Uterus (tissue), 4 donors: Measurements from ENCODE around the gene REG4. TPM values are rescaled to one million over a fixed set of nuclear protein-coding genes. Genes with fewer than 3 reads are reported as not detected.
"Not testable (repeated sequence)": the region's sequence is repeated elsewhere in the genome, so short reads cannot be mapped to it uniquely, and the experiment has no call there.

Experiments
- DNase-seq, 2 donors: peaks; one replicate each; pipeline ENCODE4 v3.0.0-alpha.2; 2019 to 2020
- H3K27ac ChIP-seq, 2 donors: fragments of 200-600 bp; sonication (generic); 1 replicate in 1 of 2; 2 replicates in 1 of 2; pipeline ENCODE4 v1.5.1; 2016 to 2018
- H3K27me3 ChIP-seq, 2 donors: fragments of 200-600 bp; sonication (generic); one replicate each; pipeline ENCODE4 v1.5.1; 2018 to 2019; ENCODE audit warnings: control low read depth in 1 of 2
- H3K36me3 ChIP-seq, 2 donors: fragments of 200-600 bp; sonication (generic); one replicate each; pipeline ENCODE4 v1.5.1; 2019; ENCODE audit warnings: control low read depth in 1 of 2
- H3K4me1 ChIP-seq, 2 donors: fragments of 200-600 bp; sonication (generic); one replicate each; pipeline ENCODE4 v1.5.1; 2018 to 2019; ENCODE audit warnings: control low read depth in 1 of 2
- H3K4me3 ChIP-seq, 2 donors: fragments of 200-600 bp; sonication (generic); 1 replicate in 1 of 2; 2 replicates in 1 of 2; pipeline ENCODE4 v1.5.1; 2018 to 2019; ENCODE audit warnings: mild to moderate bottlenecking in 1 of 2
- H3K9me3 ChIP-seq, 2 donors: fragments of 200-600 bp; sonication (generic); one replicate each; pipeline ENCODE4 v1.5.1; 2019; ENCODE audit warnings: control low read depth in 1 of 2
- POLR2A ChIP-seq, 2 donors: fragments of 450-650 bp; IDR thresholded peaks; one replicate each; pipeline ENCODE4 v1.6.1; 2016; ENCODE audit warnings: antibody characterized with exemption in 2 of 2, mild to moderate bottlenecking in 1 of 2, moderate library complexity in 1 of 2
- intact Hi-C: fragments of 100-400 bp; cut with DNase I; formaldehyde crosslinking; loops from one replicate; pipeline ENCODE4 v1.15.1; 2023; ENCODE audit warnings: low total_unique reads
- total RNA-seq, 4 donors: library from RNA; depleted of rRNA in 3 of 4; stranded (reverse); fragments of >200 nt in 3 of 4; gene quantifications; one replicate each; pipeline versions ENCODE4 v1.1.0 to v1.2.4, GENCODE V29; 2014 to 2023
- TF ChIP-seq, protein P1 (sequence below), 4 experiments: fragments of 200-600 bp in 2 of 4; fragments of 450-650 bp in 2 of 4; sonication (generic) in 2 of 4; IDR thresholded peaks; one replicate each; pipeline ENCODE4 v1.5.1; 2016 to 2019; ENCODE audit warnings: antibody characterized with exemption in 4 of 4, mild to moderate bottlenecking in 2 of 4, moderate library complexity in 1 of 4
- donor health status: DM: yes; HTN: yes; CAD: no.

The REG4 gene
- not detected for total RNA-seq

DNA sequence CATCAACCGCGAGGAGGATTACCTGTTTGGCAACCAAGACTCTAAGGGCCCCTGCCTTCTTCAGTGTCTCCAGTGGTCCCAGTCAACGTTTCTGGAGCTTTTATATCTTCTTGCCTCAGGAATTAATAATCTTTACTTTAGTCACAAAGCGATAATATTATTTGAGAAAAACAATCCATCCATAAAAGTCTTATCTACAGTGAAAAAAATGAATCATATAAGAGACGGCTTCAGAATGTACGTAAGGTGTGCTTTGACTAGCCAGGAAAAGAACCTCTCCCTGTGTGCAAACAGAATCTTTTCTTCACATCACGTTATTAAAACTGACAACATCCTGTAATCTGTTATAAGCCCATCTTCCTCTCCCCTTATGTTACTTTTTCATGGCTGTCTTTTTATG, at the start of gene REG4:
REG4 (minus strand) TSS at position 74 of the 400 bp plus-strand sequence. CDS start 2,691 bp downstream, outside the sequence.
- no peak for TF ChIP-seq POLR2A (IDR thresholded peaks at IDR 0.05)
- TF ChIP-seq, protein P1, sequence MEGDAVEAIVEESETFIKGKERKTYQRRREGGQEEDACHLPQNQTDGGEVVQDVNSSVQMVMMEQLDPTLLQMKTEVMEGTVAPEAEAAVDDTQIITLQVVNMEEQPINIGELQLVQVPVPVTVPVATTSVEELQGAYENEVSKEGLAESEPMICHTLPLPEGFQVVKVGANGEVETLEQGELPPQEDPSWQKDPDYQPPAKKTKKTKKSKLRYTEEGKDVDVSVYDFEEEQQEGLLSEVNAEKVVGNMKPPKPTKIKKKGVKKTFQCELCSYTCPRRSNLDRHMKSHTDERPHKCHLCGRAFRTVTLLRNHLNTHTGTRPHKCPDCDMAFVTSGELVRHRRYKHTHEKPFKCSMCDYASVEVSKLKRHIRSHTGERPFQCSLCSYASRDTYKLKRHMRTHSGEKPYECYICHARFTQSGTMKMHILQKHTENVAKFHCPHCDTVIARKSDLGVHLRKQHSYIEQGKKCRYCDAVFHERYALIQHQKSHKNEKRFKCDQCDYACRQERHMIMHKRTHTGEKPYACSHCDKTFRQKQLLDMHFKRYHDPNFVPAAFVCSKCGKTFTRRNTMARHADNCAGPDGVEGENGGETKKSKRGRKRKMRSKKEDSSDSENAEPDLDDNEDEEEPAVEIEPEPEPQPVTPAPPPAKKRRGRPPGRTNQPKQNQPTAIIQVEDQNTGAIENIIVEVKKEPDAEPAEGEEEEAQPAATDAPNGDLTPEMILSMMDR (IDR thresholded peaks at IDR 0.05), result no peak
- Histone ChIP-seq H3K4me1 (no peaks in the 10 kb centered on the region), H3K27ac (no peak within 1 kb of the TSS), H3K9me3 (no peaks in the 10 kb centered on the region), H3K4me3 (no peak within 1 kb of the TSS), H3K27me3 (no peaks in the 10 kb centered on the region), H3K36me3 (no peaks in the 10 kb centered on the region)
- DNase-seq, result no peak
- intact Hi-C loops, result no loop called here

DNA sequence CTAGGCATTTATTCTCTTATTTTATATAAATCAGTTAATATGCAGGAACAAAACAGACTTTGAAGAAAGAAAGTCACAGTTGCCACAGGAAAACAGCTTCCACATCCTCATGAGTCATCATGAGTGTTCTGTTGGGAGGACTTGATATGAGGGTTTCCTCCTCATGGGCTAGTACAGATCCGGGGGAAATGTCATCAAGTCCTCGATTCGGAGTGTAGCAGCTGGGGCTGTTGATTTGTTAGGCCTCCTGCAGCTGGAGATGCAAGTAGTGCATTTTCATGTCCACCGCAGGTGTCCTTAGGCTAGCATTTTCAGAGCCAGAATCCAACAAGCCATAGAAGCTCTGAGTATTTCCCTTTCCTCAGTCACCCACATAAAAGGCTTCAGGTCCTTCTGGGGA, 48.4 kb upstream of the REG4 start:
- no peak for DNase-seq
- Histone ChIP-seq H3K4me1 (no peaks in the 10 kb centered on the region), H3K27ac (no peak overlapping the region), H3K27me3 (no peaks in the 10 kb centered on the region), H3K36me3 (no peaks in the 10 kb centered on the region), H3K9me3 (no peaks in the 10 kb centered on the region), H3K4me3 (no peak overlapping the region)
- TF ChIP-seq, protein P1 (IDR thresholded peaks at IDR 0.05), result no peak
- no peak for TF ChIP-seq POLR2A (IDR thresholded peaks at IDR 0.05)
- intact Hi-C loops, result no loop called here

DNA sequence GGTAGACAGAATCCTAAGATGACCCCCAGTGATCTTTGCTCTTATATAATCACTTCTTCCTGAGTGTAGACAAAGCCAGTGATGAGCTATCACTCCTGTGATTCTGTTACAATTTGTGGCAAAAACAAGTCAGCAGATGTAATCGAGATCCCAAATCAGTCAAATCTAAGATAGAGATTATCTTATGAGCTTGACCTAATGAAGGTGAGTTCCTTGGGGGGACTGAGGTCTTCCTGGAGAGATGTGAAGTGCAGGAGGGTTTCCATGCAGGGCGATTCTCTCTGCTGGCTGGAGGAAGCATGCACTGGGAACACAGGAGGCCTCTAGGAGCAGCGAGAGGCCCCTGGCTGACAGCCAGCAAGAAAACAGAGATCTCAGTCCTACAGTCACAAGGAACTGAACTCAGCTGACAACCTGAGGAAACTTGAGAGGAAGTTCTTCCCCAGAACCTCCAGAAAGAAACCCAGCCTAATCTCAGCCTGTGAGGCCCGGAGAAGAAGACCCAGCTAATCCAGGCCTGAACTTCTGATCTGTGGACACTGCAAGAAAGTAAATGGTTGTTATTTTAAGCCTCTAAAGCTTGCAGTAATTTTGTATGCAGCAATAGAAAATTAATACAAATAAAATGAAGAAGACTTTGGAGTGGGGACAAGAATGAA, 47.4 kb upstream of the REG4 start:
- H3K9me3 ChIP-seq, H3K27ac ChIP-seq: not testable (repeated sequence)

DNA sequence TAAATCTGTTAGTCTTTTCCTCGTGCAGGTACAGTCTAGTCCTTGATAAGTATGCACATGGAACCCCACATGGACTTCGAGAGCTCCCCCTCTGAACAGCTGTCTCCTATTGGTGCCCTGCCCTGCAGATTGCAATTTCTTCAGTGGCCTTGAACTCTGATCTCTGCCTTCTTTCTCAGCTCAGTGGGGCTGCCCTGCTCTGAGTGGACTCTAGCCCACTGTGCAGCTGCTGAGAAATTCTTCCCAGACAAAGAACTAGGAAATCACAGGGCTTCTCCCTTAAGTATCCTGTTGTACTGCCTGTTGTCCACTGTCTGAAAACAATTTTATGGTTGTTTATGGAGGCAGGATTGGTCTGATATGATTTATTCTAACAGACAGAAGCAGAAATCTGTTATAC, 46.9 kb upstream of the REG4 start:
- DNase-seq, result no peak
- intact Hi-C loops, result no loop called here
- H3K4me1 ChIP-seq, result no peaks in the 10 kb centered on the region
- H3K9me3 ChIP-seq, result no peaks in the 10 kb centered on the region
- no peaks in the 10 kb centered on the region for H3K36me3 ChIP-seq
- TF ChIP-seq POLR2A (IDR thresholded peaks at IDR 0.05), result no peak
- TF ChIP-seq, protein P1 (IDR thresholded peaks at IDR 0.05), result no peak
- H3K27ac ChIP-seq, result no peak overlapping the region
- H3K4me3 ChIP-seq, result no peak overlapping the region
- no peaks in the 10 kb centered on the region for H3K27me3 ChIP-seq

More for the DNA sequence above, 47.4 kb upstream of the REG4 start:
- H3K4me3 ChIP-seq, H3K27me3 ChIP-seq, intact Hi-C loops, H3K36me3 ChIP-seq, H3K4me1 ChIP-seq, DNase-seq: not testable (repeated sequence)

DNA sequence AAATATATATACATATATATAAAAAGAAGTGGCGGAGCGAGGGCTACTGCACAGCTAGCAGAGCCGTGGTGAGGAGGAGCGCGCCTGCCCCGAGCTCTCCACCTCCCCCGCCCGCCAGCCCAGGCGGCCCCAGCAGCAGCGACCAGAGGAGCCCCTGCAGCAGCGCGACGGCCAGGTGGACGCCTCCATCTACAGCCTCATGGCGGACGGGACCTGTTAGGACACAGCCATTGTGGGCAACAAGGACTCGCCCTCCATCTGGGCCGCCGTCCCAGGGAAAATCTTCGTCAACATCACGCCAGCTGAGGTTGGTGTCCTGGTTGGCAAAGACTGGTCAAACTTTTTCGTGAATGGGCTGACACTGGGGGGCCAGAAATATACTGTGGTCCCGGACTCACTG, 41.9 kb upstream of the REG4 start:
- H3K9me3 ChIP-seq, result no peaks in the 10 kb centered on the region
- TF ChIP-seq, protein P1 (IDR thresholded peaks at IDR 0.05), result no peak
- no peak for TF ChIP-seq POLR2A (IDR thresholded peaks at IDR 0.05)
- DNase-seq, result no peak
- no peak overlapping the region for H3K27ac ChIP-seq
- no peaks in the 10 kb centered on the region for H3K27me3 ChIP-seq
- intact Hi-C loops, result no loop called here
- H3K4me1 ChIP-seq, result no peaks in the 10 kb centered on the region
- H3K36me3 ChIP-seq, result no peaks in the 10 kb centered on the region
- no peak overlapping the region for H3K4me3 ChIP-seq

DNA sequence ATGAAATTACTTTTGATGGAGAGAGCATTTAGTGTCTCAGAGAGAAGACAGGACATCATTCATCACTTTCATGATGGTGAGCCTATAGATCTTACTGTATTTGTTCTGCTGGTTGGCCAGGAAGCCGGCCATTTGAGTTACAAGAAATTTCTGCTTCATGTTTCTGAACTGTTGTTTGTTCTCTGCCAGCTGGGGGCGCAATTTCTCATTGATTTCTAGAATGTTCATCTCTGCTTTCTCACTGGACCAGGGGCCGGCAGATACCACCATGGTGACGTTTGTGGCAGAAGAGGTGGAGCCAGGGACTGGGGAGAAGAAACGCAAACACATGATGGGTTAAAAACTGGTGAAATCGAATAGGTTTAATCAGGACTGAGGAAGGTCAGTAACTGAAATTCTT, 32.9 kb upstream of the REG4 start:
- intact Hi-C loops, H3K36me3 ChIP-seq, H3K27me3 ChIP-seq, H3K9me3 ChIP-seq, H3K4me3 ChIP-seq, DNase-seq, H3K4me1 ChIP-seq, H3K27ac ChIP-seq: not testable (repeated sequence)
